LoVo (cell line): Measurements from ENCODE around the gene FRS2.

Experiments
- DNase-seq: peaks from one replicate; pipeline ENCODE4 v3.0.0-alpha.2; 2016; ENCODE audit warnings: low spot score

Gene FRS2

DNA sequence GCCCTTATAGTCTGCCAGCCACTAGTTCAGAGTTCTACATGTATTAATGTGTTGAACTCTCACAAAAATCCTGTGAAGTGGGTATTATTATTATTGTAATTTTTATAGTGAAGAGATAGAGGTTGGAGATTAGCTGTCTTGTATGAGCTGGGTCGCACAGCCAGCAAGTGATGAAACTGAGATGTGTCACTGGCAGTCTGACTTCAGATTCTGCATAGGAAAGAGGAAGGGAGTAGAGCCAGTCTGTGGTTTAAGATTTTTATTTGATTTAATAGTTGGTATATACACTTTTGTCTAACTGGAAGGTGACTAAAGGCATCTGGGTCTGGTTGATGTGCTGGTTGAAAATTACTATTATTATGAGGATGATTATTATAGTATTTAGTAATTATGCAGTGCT is 5.8 kb upstream of the FRS2 start:
- no peak for DNase-seq

GRCh38 chr12:69466867-69467266 is 3.3 kb upstream of the FRS2 start:
- no peak for DNase-seq

DNA sequence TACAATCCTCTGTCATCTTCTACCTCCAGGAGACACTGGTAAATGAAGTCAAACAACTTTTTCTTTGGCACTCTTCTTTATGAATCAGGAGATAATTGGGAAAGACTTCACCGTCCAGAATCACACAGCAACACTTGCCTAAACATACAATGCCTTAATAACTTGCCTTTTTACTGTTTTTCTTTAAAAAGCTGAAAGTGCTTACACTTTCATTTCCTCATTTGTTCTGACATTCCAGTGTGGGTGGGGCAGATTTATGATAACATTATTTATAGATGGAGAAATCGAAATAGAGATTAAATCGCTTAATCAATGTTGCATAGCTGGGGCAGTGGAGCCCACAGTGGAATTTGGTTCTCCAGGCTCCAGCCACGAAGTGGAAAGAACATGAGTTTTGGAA is 2.8 kb upstream of the FRS2 start:
- no peak for DNase-seq

GRCh38 chr12:69468237-69469026 is 1.8 kb upstream of the FRS2 start:
- no peak for DNase-seq

DNA sequence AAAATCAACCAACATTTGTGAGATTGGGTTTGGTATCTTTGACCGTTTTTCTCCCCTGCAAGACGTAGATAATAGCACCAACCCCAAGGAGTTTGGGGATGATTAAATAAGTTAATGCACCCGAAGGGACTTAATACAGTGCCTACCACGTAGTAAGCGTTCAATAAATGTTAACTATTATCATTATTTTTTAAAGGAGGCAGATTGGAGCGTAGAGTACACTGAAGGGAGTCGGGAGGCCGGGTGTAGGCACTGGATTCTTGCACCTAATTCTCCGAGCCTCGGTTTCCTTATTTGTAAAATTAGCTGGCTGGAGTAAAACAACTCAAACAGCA is 367 bp upstream of the FRS2 start:
- DNase-seq, result no peak

GRCh38 chr12:69471076-69471430 is 865 bp downstream of the FRS2 start:
- no peak for DNase-seq

DNA sequence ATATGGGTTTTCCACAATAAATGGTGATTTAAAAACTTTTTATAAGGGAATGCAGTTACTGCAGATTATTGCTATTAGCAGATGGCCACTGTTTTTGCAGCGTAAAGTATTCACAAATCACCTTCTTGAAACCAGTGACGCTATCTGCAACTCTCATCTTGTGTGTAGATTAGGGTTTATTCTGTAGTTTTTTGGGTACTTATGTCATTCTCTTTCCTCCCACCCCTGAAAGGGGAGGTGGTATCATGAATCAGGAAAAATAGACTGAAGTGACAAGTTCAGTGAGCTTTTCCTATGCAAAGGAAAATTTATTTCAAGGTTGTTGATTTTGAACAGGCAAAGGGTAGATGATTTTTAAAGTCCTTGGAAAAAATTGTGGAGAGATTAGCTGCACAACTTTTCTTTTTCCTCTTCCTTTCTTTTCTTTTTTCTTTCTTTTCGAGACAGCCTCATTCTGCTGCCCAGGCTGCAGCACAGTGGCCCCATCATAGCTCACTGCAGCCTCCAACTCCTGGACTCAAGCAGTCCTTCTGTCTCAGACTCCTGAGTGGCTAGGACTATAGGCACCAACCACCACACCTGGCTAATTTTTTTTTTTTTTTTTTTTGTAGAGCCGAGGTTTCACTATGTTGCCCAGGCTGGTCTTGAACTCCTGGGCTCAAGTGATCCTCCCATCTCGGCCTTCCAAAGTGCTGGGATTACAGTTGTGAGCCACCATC is 1.6 kb downstream of the FRS2 start:
- no peak for DNase-seq

- DNase-seq, result no peak
These were observed 3.1 kb downstream of the FRS2 start for GRCh38 chr12:69473262-69473661.

DNA sequence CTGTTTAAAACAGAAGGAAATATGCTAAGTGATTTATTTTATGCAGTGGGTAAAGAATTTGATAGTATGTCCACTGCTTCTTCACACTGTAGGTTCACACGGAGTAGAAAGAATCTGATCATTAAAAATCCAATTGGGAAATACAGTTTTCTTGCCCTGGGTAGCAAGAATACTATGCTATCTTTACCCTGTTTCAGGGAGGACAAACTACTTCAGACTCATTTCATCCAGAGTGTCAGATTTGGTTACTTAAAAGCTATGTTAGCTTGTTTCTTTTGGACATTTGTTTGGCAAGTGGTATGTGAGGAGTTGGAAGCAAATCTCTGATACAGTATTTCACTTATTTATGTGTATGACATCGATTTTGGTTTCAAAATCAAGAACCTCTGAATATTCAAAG is 4.3 kb downstream of the FRS2 start:
- no peak for DNase-seq

DNA sequence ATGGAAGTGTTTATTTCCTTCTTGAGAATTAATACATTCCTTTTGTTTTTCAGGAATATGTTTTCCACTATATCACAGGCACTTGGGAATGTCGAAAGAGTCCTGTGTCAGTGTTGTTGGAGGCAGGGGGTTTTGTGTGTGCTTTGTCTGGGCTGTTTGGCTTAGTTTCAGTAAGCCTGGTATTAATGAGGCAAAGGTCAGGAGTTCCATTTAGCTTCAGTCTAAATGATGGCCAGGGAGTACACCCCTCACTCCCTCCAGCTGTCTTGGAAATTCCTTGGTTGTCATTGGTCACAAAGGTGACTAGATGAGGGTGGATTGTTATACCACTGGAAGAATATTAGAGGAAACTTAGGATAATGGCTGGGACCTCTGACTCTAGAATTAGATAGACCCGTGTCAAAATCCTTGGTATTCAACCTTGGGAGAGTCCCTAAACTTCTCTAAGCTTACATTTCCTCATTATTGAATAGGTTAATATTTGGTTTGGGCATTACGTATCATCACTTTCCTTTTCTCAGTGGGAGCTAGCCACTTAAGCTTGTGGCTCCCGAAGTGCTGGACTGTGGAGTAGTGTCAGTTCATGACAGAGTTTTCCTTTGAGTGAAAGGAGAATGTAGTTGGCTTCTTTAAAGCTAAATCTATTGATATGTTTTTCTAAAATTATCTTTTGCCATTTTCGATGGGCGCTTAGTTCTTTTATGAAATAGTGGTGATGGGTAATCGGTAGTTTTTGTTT is 5.2 kb downstream of the FRS2 start:
- DNase-seq, result no peak

GRCh38 chr12:69476276-69477017 is 6.3 kb downstream of the FRS2 start:
- DNase-seq, result no peak

GRCh38 chr12:69479675-69480074 is 9.5 kb downstream of the FRS2 start:
- DNase-seq, result no peak

- DNase-seq, result no peak
These were observed 10.5 kb downstream of the FRS2 start for GRCh38 chr12:69480698-69481097.

GRCh38 chr12:69481133-69481532 is 10.9 kb downstream of the FRS2 start:
- no peak for DNase-seq

DNA sequence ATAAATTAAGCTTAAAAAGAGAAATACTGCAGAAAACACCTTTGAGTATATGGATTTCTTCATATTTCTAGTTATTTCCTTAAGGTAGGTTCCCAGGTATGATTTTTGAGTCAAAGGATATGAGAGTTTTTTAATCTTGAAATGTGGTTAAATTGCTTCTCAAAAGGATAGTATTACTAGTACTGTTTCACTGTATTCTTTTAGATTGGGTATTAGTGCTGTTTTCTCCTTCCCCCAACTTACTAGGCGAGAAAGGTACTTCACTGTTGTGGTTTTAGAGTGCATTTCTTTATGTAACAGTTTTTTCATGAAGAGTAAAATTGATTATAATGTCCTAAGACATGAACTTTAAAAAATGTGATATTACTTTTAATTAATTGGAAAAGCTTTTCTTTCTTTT is 13.5 kb downstream of the FRS2 start:
- no peak for DNase-seq

DNA sequence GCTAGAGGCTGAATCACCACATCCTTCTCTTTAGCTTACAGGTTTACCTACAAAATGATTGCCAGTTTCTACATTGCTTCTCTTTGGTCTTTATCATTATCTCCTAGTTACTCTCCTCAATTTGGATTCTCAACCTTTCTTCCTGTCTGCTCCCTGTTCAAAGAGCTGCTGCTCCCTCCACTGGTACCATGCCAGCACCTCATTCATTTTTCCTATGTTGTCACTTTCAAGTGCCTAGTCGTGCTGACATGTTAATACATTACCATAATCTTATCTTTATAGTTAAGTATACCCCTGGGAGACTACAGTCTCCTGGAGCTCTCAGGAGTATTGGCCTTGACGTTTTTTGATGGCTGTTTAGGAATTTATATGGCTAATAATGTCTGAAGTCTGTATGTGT is 14.2 kb downstream of the FRS2 start:
- DNase-seq, result no peak

DNA sequence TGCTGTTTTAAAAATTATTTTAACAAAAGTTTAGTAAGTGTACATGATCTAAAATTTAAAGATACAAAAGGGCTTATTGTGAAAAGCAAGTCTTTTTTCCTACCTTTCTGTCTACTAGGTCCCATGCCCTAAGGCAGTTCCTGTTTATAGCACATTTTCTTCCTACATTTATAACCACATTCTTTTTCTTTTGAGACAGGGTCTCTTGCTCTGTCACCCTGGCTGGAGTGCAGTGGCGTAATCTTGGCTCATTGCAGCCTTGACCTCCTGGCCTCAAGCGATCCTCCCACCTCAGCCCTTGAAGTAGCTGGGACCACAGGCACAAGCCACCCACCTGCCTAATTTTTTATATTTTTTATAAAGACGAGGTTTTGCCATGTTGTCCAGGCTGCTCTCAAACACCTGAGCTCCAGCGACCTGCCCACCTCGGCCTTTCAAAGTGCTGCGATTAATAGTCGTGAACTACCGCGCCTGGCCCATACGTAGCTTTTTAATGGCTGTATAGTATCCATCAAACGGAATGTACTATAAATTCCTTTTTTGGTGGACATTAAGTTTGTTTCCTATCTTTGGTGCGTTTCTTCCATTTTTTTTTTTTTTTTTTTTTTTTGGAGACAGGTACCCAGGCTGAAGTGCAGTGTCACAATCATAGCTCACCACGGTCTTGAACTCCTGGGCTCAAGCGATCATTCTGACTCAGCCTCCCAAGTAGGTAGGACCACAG is 20.9 kb downstream of the FRS2 start:
- DNase-seq, result no peak

DNA sequence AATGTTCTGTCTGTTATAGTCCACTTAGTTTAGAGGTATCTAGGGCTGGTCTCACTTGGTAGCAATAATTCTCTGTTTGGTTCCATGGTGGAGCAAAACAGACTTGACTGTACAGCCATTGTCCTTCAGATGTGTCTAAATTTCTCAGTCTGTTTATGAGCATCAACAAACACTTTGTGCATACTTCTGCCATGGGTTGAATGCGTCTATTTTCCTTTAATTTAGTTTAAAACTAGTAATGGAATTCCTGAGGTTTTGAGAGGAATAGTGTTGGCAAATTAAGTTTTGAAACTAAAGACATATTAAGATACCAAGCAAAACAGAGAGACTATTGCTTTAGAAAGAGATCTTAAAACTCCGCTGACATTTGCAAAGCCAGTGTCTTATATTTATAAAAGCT is 22.6 kb downstream of the FRS2 start:
- DNase-seq, result no peak

GRCh38 chr12:69495071-69495470 is 24.9 kb downstream of the FRS2 start:
- no peak for DNase-seq

- DNase-seq, result no peak
These were observed 27.3 kb downstream of the FRS2 start for GRCh38 chr12:69497308-69498026.

DNA sequence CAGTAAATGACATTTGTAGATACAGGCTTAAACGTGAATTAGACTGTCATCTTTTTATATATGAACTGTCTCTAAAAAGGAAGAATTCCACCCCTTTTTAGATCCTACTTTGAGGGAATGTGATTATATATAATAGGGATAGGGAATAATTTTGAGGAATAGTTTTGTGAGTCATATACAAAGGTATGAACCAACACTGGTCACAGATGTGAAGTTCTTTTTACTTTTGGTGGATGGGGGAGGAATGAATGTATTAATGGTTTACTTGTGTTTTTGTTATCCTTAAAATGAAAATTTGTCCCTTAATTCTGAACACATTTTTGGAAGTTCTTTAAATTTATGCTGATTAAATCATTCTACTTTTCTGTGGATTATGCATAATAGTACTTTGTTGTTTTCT is 30.4 kb downstream of the FRS2 start:
- no peak for DNase-seq
